HUDEP-2 (cell line): Measurements from ENCODE around the gene PVALEF.

ENCODE experiments used
- DNase-seq, 76 experiments: peaks; one replicate each; lab custom pipeline; 2025; ENCODE audit not compliant: unreplicated experiment in 76 of 76; lab: John Stamatoyannopoulos, UW

Gene PVALEF

DNA sequence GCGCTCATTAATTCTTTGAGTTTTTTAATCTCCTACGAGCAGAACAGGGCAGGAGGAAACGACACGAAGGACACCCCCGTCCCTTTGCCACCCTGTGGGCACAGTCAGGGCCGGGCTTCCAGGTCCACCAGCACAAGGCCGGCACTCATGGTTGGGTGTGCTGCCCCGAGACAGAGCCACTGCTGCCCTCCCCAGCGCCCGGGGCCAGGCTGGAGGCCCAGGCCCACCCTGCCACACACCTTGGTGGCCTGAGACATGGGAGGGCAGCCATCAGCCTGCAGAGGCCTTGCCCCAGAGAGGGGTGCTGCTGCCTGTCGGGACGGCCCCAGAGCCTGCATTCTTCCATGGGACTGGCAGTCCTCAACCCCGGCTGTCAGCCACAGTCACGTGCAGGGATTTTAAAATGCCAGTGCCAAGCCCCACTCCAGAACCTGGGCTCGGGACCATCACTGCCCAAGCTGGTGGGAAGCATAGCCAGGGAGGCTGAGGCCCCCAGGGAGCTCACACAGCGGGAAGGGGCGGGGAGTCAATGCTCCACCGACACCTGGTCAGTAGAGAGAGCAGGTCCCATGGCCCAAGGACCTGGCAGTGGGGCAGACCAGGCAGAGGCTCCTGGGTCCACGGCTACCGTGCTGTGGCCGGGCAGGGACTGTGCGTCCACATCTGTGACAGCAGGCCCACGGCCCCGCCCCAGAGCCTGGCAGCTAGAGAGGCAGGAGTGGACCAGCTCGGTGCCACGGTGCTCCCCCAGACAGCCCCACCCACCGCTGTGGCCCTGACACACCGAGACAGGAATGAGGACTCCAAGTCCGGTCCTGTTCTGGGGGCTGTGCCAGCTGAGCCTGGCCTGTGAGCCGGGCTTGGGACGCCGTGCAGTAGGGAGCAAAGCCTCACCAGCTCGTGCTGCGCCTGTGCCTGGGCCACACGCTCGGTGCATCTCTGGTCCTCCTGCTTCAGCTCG is 29.9 kb downstream of the PVALEF start:
- DNase-seq: no peak

DNA sequence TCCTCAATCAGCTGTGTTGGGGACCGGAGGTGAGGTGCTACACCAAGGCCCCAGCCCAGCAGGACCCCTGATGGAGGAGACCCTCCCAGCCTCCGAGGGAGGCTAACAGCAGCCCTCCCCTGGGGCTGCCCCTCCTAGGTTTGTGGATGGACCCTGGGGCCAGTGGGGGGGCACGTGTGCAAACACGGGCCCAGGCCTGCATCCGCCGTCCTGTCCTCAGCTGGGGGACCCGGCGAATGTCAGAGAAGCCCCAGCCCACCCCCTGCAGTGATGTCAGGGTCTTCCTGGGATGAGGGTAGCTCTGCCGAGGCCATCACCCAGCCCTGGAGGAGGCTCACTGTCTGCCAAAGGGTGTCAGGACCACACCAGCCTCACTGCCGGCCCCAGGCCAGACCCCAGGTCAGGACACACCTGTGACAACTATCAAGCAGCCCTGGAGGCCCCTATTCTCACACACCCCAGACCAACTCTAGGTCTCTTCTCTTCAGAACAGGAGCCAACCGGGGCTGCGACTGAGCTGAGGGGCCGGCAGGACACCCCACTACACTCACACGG is 30.7 kb downstream of the PVALEF start:
- no peak for DNase-seq

DNA sequence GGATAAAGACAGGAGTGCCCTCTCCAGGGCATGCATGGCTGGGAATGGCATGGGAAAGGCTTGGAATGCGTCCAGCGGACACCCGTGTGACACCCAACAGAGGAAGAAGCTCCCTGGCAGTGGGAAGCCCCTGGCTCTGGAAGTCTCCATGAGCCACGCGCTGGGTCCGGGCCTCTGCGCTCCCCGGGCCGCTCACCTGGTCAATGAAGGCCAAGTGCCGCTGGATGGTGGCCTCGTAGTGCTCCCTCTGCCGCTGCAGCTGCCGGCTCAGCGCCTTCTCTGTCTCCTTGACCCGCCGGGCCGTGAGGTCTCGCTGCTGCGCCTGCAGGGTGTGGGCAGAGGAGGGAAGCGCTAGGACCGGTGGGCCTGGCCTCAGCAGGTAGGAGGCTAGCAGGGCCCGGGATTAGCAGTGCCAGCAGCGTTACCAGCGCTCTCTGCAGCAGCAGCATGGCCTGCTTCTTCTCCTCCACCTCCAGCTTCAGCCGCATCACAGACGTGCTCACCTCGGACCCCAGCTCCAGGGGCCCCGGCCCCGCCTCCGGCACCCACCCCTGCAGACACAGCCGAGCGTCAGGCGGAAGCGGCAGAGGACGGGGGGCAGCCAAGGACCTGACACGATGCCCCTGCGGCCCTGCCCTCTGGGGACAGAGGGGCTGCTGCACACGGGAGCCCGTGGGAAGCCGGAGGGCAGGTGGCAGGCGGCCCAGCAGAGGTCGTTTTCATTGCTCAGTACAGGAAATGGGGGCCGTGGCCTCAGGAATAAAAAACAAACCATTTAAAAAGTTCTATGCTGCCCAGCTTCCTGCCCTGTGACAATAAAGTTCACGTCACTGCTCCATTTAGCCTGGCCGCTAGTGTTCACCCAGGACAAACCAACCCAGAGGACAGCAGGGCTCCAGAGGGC is 31.4 kb downstream of the PVALEF start:
- no peak for DNase-seq

- no peak for DNase-seq
Observed at GRCh38 chr17:81197409-81197795, 32.1 kb downstream of the PVALEF start.

- peak in 2 of 76 experiments; percentile 5 to 35 for DNase-seq
Observed at GRCh38 chr17:81197831-81198490, 32.7 kb downstream of the PVALEF start.

GRCh38 chr17:81198826-81199481 is 33.6 kb downstream of the PVALEF start:
- DNase-seq: no peak

GRCh38 chr17:81199482-81199830 is 34.1 kb downstream of the PVALEF start:
- DNase-seq: no peak

- DNase-seq: no peak
Observed at GRCh38 chr17:81200201-81200600, 34.9 kb downstream of the PVALEF start.

DNA sequence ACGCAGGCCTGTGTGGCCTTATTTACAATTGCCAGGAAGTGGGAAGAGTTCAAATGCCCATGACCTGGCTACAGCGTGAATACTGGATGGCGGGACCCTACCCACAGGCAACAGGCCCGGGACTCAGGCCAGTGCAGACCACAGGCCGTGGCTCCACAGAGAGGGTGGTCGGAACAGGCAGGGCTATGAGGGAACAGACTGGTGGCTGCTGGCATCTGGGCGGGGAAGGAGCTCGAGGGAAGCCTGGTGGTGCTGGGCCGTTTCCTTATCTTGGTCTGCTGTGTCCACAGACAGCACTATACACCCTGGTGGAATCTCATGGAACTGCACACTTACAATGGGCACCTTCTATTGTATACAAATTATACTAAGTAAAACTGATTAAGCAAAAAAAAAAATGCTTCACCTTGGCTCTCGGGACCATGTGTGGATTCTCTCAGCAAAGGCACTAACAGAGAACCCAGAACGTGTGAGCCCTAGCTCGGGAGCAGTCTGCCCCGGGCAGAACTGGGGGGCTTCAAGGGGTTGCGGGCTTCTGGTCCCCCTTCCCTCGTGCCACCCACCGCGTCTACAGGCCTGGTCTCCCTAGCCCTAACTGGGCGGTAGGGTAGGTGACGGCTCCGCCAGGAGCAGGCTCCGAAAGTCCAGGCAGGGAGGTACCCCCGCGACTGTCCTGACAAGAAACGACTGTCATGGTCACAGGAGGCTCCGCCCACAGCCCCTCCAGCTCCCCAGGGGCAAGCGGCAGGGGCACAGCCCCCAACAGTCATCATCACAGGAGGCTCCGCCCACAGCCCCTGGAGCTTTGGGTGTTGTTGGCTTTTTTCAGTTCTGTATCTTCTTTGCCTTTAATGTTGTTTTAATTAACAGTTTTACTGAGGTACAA is 35.6 kb downstream of the PVALEF start:
- peak in 73 of 76 experiments; percentile 9 to 88 (median 65) for DNase-seq

GRCh38 chr17:81202318-81202717 is 37.0 kb downstream of the PVALEF start:
- DNase-seq: no peak

DNA sequence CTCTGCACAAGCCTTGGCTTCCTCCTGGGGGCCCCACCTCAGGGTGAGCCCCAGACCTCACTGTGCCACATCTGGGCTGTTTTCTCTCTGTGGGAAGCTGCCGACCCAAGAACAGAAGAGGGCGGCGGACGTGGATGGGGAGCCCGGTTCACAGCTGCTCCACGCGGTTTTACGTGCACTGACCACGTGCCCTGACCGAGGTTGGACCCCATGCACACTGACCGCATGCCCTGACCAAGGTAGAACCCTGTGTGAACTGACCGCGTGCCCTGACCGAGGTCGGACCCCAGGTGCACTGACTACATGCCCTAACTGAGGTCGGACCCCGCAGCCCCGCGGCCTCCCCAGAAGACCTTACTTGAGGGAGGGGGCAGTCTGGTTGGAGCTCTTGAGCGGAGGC is 37.8 kb downstream of the PVALEF start:
- DNase-seq: no peak

- no peak for DNase-seq
Observed at GRCh38 chr17:81204578-81204977, 39.3 kb downstream of the PVALEF start.

GRCh38 chr17:81206166-81206565 is 40.9 kb downstream of the PVALEF start:
- DNase-seq: no peak

- no peak for DNase-seq
Observed at GRCh38 chr17:81206657-81207056, 41.4 kb downstream of the PVALEF start.

GRCh38 chr17:81207610-81208581 is 42.6 kb downstream of the PVALEF start:
- DNase-seq: peak in 22 of 76 experiments; percentile 3 to 32 (median 13)

DNA sequence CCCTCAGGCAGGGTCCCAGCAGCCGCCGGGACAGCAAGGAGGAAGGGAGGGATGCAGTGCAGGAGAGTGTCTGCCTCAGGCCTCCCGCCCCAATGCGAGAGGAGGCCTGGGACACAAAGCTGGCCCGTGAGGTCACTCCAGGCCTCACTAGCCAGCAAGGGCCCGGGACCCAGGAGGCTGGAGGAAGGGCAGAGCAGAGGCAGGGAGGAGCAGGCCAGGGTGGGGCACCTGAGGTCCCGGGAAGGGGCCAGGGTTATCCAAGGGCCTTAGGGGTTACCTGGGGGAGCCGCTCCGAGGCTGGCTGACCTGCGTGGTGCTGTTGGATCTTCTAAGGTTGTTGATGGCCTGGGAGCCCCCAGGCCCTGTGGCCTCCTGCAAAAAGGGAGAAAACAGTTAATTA is 43.3 kb downstream of the PVALEF start:
- DNase-seq: no peak

GRCh38 chr17:81209141-81209540 is 43.8 kb downstream of the PVALEF start:
- no peak for DNase-seq

DNA sequence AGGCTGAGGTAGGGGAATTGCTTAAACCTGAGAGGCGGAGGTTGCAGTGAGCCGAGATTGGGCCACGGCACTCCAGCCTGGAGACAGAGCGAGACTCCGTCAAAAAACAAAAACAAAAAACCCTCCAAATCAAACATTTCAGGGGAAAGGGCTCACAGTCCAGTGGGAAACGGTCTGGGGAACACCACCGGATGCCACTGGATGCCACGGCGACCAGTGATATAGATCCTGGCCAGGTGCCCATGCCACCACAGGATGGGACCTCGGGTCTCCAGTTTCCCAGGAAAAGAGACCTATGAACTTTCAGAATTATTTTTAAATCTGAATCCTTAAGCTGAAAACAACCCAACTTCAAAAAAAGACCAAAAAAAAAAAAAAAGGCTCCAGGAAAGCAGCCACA is 45.2 kb downstream of the PVALEF start:
- DNase-seq: no peak
